ENCODE data around the gene KRT10.

The KRT10 gene

DNA sequence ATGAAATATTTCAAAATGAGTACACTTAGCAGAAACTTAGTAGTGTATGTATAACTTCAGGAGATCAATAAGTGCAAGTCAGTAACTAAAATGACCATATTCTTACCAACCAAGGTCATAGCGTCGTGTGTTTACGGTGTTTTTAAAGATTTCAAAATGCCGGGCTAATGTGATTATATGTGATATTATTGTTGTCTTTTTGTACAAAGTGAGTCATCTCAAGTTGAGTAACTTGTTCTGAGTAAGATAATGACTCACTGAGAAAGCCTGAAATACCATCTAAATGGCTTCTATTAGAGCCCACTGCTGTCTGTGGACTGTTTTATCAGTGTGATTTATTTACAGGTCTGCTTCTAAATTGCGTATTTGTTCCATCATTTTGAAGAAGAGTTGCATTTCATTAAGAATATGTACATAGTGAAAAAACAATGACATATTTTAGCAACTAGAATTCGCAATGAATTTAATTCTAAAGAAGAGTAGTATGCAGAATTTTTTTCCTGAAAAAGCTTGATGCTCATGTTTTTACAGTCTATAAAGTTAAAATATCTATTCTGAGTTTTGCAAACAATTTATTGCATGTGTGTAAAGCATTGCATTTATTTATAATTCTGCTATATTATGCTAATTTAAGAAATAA, 31.9 kb upstream of the KRT10 start:
- no peaks in the 10 kb centered on the region for H3K4me1 ChIP-seq
- H3K4me3 ChIP-seq, result no peak overlapping the region
- H3K9me3 ChIP-seq, result no peaks in the 10 kb centered on the region
- H3K9ac ChIP-seq, result no peak overlapping the region
- H3K36me3 ChIP-seq, result no peaks in the 10 kb centered on the region
- H3K27ac ChIP-seq, result no peak overlapping the region
- no peaks in the 10 kb centered on the region for H3K27me3 ChIP-seq
- no peak overlapping the region for H3K4me2 ChIP-seq
- TF ChIP-seq Cebpa-rat (IDR thresholded peaks at IDR 0.05), result no peak
- H4K20me1 ChIP-seq, result no peaks in the 10 kb centered on the region

DNA sequence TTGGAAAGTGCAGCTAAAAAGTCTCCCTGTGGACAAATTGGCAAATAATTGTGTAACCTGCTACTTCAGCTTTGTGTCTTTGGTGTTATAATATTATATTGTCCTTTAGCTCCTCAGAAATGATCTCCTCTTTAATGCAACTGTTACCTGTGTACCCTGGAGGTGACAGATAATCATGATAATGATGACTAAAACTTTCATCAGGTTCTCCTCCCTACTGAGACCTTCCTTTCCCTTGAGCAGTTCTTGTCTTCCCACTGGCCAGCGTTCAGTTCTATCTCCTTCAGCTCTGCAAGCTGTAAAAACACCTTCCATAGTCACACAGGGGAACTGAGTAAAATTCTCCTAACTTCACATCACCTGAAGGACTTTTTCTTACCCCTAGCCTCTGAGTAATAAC, 29.9 kb upstream of the KRT10 start:
- TF ChIP-seq Cebpa-rat (IDR thresholded peaks at IDR 0.05), result no peak
- Histone ChIP-seq H4K20me1 (no peaks in the 10 kb centered on the region), H3K4me3 (no peak overlapping the region), H3K9ac (no peak overlapping the region), H3K9me3 (no peaks in the 10 kb centered on the region), H3K36me3 (no peaks in the 10 kb centered on the region), H3K4me1 (no peaks in the 10 kb centered on the region), H3K4me2 (no peak overlapping the region), H3K27ac (no peak overlapping the region), H3K27me3 (no peaks in the 10 kb centered on the region)

DNA sequence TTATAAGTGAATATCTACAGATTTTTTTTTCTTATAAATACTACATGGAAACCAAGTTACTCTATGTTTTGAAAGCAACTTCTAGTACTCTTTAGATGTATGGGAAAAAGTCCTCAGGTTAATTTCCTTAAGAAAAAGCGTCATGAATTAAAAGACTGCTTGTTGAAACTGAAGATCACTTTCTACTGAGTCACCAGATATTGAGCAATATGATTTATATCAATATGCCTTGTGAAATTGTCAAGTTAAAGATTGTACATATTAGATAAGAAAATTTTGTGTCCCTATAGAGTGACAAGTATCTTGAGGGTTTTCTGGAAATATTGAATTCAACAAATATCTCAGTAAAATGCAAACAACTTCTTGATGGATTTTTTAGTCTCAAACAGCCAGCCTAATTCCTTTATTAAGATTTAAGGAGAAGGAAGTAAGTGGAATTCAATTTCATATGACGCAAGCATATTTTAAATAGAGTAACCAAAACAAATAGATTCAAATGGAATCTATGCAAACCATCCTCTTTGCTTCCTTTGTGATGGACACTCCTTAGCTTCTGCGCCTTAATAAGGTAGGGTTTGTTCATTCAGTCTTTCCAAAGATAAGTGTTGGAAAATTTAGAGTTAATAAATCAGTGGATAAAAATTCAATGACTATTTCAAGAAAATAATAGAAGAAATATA, 28.0 kb upstream of the KRT10 start:
- H3K36me3 ChIP-seq, result no peaks in the 10 kb centered on the region
- H3K4me1 ChIP-seq, result no peaks in the 10 kb centered on the region
- no peaks in the 10 kb centered on the region for H3K9me3 ChIP-seq
- H4K20me1 ChIP-seq, result no peaks in the 10 kb centered on the region
- no peak overlapping the region for H3K4me2 ChIP-seq
- no peaks in the 10 kb centered on the region for H3K27me3 ChIP-seq
- no peak overlapping the region for H3K4me3 ChIP-seq
- no peak overlapping the region for H3K9ac ChIP-seq
- TF ChIP-seq Cebpa-rat (IDR thresholded peaks at IDR 0.05), result no peak
- no peak overlapping the region for H3K27ac ChIP-seq

DNA sequence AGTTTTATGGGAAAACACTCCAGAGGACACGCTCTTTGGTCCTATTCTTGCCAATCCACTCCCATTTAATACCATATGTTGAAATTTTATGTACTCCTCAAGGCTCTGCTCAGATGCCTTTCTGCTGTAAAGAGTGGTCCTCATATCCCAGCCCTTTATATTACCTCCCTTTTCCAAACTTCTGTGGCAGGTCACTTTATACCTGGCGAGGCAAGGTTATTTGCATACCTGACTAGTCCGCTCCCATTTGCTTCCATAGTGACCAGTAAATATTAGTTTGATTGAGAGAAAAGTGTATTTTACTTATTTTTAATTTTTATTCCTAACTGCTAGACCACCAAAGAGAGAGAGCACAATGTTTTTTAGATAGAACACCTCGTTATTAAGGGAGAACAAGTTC, 27.3 kb upstream of the KRT10 start:
- H4K20me1 ChIP-seq, result no peaks in the 10 kb centered on the region
- H3K4me3 ChIP-seq, result no peak overlapping the region
- H3K9me3 ChIP-seq, result no peaks in the 10 kb centered on the region
- H3K27ac ChIP-seq, result no peak overlapping the region
- H3K4me1 ChIP-seq, result no peaks in the 10 kb centered on the region
- H3K27me3 ChIP-seq, result no peaks in the 10 kb centered on the region
- H3K36me3 ChIP-seq, result no peaks in the 10 kb centered on the region
- no peak overlapping the region for H3K4me2 ChIP-seq
- no peak for TF ChIP-seq Cebpa-rat (IDR thresholded peaks at IDR 0.05)
- no peak overlapping the region for H3K9ac ChIP-seq

DNA sequence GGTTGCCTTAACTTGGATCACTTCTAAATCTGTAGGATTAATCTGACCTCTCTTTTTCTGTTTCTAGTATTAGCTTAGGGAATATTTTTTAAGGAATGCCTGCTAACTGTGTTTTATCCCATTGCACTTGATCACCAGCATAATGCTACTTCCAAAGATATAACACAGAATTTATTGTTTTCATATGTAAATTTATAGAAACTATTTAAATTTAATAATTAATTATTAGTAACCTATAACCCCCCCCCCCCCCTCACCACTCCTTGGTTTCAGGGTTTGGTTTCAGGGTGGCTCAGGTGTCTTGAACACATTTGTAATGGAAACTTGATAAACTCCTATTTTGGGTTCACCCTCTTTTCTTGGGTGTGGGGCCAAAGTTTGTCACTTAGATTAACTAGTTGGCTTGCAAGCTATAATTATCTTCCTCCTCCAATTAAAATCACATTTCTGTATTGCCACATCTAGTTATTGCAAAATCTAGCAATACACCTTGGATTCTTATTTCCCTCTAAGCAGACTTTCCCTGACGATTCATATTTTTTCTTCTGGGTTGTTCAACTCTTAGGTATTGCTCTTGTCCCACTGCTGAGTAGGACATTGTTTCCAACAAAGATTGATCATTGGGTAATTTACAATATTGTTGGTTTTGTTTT, 26.3 kb upstream of the KRT10 start:
- no peak for TF ChIP-seq Cebpa-rat (IDR thresholded peaks at IDR 0.05)
- no peak overlapping the region for H3K4me3 ChIP-seq
- no peak overlapping the region for H3K9ac ChIP-seq
- no peak overlapping the region for H3K27ac ChIP-seq
- no peaks in the 10 kb centered on the region for H3K27me3 ChIP-seq
- H3K36me3 ChIP-seq, result no peaks in the 10 kb centered on the region
- H4K20me1 ChIP-seq, result no peaks in the 10 kb centered on the region
- no peaks in the 10 kb centered on the region for H3K9me3 ChIP-seq
- no peaks in the 10 kb centered on the region for H3K4me1 ChIP-seq
- H3K4me2 ChIP-seq, result no peak overlapping the region

DNA sequence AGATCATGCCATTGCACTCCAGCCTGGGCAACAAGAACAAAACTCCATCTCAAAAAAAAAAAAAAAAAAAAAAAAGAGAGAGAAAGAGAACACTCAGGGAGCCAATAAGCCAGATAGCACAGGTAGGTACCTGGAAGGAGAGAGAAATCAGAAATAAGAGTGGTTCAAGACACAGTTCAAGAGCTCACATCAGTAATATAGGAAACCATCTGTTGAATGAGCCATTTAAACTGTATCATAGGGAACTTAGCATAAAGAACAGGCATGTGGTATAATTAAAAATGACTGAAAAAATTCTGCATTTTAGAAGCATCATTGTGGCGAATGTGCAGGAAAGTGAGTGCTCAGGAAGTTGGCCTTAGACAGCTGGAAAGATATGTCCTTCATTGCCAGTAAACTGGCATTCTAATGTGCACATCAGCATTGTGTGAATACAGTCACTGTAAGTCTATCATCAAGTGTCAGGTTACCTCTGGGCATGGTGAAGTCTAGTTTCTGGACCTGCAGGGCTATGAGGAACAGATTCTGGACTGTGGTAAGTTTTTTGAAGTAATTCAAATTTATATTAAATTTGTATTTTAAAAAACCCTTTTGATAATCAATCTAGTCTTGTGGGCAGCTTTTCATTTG, 24.2 kb upstream of the KRT10 start:
- Histone ChIP-seq H4K20me1 (no peaks in the 10 kb centered on the region), H3K4me3 (no peak overlapping the region), H3K9me3 (no peaks in the 10 kb centered on the region), H3K27me3 (no peaks in the 10 kb centered on the region), H3K4me2 (no peak overlapping the region), H3K36me3 (no peaks in the 10 kb centered on the region), H3K27ac (no peak overlapping the region), H3K9ac (no peak overlapping the region), H3K4me1 (no peaks in the 10 kb centered on the region)
- no peak for TF ChIP-seq Cebpa-rat (IDR thresholded peaks at IDR 0.05)

DNA sequence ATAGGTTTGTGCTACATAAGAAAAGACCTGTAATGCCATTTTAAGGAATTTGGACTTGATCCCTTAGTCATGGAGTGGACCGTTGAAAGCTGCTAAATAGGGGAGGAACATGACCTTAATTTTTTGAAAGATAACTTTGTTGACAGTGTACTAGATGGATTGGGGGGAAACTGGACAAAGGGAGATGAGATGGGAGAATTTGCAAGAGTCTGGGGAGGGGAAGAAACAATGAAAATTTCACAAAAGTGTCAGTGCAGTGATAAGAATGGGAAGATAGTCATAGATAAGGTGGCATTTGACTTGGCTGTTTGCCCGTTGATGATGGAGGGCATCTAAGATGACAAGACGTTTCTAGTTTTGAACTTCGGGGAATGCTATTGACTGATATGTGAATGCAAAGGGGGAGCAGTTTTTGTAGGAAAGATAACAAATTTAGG, 22.3 kb upstream of the KRT10 start:
- H3K4me1 ChIP-seq, result no peaks in the 10 kb centered on the region
- TF ChIP-seq Cebpa-rat (IDR thresholded peaks at IDR 0.05), result no peak
- no peaks in the 10 kb centered on the region for H3K36me3 ChIP-seq
- no peak overlapping the region for H3K4me3 ChIP-seq
- no peaks in the 10 kb centered on the region for H3K27me3 ChIP-seq
- H4K20me1 ChIP-seq, result no peaks in the 10 kb centered on the region
- no peak overlapping the region for H3K9ac ChIP-seq
- H3K9me3 ChIP-seq, result no peaks in the 10 kb centered on the region
- H3K4me2 ChIP-seq, result no peak overlapping the region
- no peak overlapping the region for H3K27ac ChIP-seq

DNA sequence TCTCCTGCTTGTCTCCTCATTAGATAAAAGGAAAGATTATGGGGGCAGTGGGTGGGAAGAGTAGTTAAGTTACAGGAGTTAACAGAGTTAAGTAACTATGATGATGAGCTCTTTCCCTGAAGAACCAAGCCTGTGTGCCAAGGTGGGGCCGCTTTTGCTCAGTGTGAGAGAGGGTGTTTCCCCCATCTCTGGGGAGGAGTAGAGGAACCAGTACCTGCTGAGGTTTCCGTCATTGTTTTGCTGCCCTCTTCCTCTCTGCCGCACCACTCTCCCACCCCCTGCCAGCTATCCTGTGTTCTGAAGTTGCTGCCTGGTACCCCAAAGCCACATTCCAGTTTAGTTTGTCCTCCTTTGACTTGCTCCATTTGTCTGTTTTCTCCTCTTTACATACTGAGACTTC, 20.8 kb upstream of the KRT10 start:
- Histone ChIP-seq H3K9ac (no peak overlapping the region), H3K4me3 (no peak overlapping the region), H3K4me1 (no peaks in the 10 kb centered on the region), H3K4me2 (no peak overlapping the region), H3K9me3 (no peaks in the 10 kb centered on the region), H3K36me3 (no peaks in the 10 kb centered on the region), H4K20me1 (no peaks in the 10 kb centered on the region), H3K27me3 (no peaks in the 10 kb centered on the region), H3K27ac (no peak overlapping the region)
- TF ChIP-seq Cebpa-rat (IDR thresholded peaks at IDR 0.05), result no peak

DNA sequence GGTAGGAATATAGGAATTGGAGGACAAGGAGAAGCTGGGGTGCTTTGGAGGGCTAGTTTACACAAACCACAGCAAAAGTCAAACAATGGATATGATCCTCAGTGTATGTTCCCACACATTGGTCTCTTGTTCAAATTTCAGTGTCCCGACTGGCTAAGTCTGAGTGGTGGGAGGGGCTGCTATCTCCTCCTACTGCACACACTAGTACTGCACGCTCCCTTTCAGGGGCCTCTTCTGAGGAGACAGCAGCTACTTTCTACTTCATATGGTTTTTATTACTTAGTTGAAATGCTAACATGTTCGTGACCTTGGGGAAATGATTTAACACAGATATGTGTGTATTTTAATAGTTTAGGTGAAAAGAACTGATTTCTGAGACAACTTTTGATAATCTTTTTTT, 18.8 kb upstream of the KRT10 start:
- Histone ChIP-seq H3K27me3 (no peaks in the 10 kb centered on the region), H3K9ac (no peak overlapping the region), H3K4me2 (no peak overlapping the region), H3K9me3 (no peaks in the 10 kb centered on the region), H3K27ac (no peak overlapping the region), H3K4me1 (no peaks in the 10 kb centered on the region), H3K4me3 (no peak overlapping the region), H3K36me3 (0 out of 2 replicates have a peak, but pooled peaks cover 1% of the 10 kb centered on the region), H4K20me1 (no peaks in the 10 kb centered on the region)
- TF ChIP-seq Cebpa-rat (IDR thresholded peaks at IDR 0.05), result no peak

DNA sequence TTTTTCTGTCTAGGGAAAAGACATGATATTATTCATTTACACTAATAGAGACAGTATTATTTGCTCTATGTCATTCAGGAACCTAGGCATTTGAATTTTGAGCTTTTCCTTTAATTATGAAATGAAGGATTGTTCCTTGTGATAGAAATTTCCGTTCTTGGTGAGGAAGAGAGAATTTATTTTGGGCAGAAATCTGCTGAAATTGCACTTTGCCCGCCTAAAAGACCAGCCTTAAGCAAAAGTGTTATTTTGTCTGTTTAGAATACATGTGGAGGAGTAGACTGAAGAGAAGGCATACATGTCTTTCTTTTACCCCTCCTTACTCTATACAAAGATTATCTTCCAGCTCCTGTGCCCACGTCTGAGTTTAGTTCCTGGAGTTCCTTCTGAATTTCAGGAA, 16.8 kb upstream of the KRT10 start:
- no peak overlapping the region for H3K9ac ChIP-seq
- H3K36me3 ChIP-seq, result peaks cover 16% of the 10 kb centered on the region
- peaks cover 4% of the 10 kb centered on the region; the same call in 1 of the 2 replicates for H3K9me3 ChIP-seq
- no peaks in the 10 kb centered on the region for H4K20me1 ChIP-seq
- no peak overlapping the region for H3K4me3 ChIP-seq
- no peak overlapping the region for H3K27ac ChIP-seq
- TF ChIP-seq Cebpa-rat (IDR thresholded peaks at IDR 0.05), result no peak
- no peak overlapping the region for H3K4me2 ChIP-seq
- H3K27me3 ChIP-seq, result no peaks in the 10 kb centered on the region
- peaks cover 2% of the 10 kb centered on the region; the same call in 1 of the 2 replicates for H3K4me1 ChIP-seq

Measured in BLaER1 (cell line).